ENCODE data around the gene PDGFRA.

Gene PDGFRA

DNA sequence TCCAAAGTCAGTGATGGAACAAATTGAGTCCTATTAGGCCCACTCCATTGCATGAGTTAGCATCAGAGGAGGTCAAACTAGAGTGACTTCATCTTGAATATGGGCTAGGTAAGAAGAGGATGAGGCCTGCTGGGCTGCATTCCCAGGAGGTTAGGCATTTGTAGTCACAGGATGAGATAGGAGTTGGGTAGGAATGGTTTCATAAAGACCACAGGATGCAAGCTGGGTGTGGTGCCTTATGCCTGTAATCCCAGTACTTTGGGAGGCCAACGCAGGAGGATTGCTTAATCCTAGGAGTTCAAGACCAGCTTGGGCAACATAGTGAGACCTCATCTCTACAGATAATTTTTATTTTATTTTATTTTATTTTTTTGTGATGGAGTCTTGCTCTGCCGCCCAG lies 26.8 kb downstream of the PDGFRA start:
- DNase-seq (ENCODE audit: low read depth in 1 of 2, low spot score in 1 of 2): no peak

DNA sequence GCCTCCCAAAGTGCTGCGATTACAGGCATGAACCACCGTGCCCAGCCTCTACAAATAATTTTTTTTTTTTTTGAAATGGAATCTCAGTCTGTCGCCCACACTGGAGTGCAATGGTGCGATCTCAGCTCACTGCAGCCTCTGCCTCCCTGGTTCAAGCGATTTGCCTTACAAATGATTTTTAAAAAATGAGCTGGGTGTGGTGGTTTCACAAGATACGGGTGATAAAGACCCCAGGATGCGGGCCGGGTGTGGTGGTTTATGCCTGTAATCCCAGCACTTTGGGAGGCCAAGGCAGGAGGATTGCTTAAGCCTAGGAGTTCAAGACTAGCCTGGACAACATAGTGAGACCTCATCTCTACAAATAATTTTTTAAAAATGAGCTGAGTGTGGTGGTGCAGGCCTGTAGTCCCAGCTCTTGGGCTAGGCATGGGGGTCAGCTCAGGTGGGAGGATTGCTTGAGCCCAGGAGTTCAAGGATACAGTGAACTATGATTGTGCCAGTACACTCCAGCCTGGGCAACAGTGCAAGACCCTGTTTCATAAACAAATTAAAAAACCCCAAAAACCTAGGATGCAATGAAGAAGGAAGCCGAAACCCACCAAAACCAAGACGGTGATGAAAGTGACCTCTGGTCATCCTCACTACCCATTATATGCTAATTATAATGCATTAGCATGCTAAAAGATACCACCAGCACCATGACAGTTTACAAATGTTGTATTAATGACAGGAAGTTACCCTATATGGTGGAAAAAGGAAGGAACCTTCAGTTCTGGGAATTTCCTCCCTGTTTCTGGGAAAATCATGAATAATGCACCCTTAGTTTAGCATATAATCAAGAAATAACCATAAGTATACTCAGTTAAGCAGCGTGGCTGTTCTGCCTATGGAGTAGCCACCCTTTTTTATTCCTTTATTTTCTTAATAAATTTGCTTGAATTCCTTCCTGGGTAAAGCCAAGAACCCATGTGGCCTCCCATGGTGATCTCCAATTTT lies 27.7 kb downstream of the PDGFRA start:
- no peak for DNase-seq (ENCODE audit: low read depth in 1 of 2, low spot score in 1 of 2)

DNA sequence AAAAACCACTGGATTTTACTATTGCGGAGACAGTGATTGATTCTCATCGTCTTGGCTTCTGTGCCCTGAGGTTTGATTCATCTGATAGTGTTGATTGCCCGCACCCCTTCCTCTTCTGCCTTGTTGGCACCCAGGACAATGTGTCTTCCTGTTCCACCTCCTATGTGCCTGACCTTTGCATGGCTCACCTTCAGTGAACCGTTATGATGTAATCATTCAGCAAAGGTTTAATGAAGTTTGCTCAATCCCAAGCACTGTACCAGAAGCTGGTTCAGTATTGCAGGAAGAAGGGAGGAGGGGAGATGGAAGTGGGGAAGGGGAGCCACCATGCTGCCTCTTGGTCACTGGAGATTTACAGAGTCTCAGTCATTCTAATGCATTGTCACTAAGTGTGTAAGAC lies 36.3 kb downstream of the PDGFRA start:
- no peak for DNase-seq (ENCODE audit: low read depth in 1 of 2, low spot score in 1 of 2)

DNA sequence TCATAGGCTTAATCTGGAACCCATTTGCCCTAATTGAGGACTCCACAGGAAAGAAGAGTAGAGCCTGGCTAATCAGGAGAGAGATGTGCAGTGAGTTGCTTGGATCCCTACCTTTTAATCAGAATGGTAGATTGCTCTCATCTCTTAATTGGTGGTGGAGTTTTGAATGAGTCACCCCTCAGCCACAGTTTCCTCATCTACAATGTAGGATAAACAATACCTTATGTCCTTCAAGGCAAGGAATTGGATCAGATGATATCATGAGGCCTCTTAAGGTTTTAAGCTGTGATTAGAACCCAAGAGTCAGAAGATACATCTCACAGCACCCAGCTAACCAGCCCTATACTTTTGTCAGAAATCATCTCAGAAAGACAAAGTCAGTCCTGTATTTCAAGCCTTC lies 39.1 kb downstream of the PDGFRA start:
- no peak for DNase-seq (ENCODE audit: low read depth in 1 of 2, low spot score in 1 of 2)

DNA sequence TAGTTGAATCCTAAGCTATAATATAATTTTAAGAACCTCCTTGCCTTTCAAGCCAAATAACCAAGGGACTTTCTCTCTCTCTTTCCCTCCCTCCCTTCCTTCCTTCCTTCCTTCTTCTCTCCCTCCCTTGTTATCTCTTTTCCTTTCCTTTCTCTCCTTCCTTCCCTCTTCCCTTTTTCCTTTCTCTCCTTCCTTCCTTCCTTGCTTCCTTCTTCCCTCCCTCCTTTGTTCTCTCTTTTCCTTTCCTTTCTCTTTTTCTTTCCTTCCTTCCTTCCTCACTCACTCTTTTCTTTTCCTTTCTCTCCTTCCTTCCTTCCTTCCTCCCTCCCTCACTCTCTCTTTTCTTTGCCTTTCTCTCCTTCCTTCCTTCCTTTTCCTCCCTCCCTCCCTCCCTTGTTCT lies 42.4 kb downstream of the PDGFRA start:
- DNase-seq (ENCODE audit: low read depth in 1 of 2, low spot score in 1 of 2): no peak

DNA sequence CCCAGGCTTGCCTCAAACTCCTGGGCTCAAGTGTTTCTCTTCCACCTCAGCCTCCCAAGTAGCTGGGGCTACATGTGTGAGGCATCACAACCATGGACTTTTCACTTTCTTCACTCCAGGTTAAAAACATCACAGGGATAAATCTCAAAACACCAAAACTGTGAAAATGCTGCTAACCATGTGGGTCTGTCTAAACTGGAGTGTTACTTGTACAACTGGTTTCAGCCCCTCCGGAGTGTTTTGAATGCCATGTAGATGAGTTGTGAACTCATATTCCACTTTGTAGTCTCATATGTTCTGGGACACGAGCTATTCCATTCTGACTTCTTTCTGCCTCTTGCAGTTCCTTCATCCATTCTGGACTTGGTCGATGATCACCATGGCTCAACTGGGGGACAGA lies 43.0 kb downstream of the PDGFRA start:
- DNase-seq (ENCODE audit: low read depth in 1 of 2, low spot score in 1 of 2): no peak

DNA sequence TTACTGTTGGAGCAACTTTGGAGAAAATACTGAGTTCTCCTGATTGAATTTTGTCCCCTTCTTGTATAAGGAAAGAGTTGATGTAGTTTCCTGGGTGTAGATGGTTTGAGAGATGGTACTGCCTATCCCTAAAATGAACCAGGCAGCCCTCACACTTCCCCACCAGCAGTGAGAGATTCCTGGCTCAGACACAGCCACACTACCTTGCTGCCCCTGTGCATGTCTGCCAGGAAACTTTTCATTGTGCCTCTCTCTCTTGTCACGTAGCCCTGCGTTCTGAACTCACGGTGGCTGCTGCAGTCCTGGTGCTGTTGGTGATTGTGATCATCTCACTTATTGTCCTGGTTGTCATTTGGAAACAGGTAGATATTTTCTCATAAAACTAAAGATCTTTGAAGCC lies 45.2 kb downstream of the PDGFRA start:
- DNase-seq (ENCODE audit: low read depth in 1 of 2, low spot score in 1 of 2): no peak

DNA sequence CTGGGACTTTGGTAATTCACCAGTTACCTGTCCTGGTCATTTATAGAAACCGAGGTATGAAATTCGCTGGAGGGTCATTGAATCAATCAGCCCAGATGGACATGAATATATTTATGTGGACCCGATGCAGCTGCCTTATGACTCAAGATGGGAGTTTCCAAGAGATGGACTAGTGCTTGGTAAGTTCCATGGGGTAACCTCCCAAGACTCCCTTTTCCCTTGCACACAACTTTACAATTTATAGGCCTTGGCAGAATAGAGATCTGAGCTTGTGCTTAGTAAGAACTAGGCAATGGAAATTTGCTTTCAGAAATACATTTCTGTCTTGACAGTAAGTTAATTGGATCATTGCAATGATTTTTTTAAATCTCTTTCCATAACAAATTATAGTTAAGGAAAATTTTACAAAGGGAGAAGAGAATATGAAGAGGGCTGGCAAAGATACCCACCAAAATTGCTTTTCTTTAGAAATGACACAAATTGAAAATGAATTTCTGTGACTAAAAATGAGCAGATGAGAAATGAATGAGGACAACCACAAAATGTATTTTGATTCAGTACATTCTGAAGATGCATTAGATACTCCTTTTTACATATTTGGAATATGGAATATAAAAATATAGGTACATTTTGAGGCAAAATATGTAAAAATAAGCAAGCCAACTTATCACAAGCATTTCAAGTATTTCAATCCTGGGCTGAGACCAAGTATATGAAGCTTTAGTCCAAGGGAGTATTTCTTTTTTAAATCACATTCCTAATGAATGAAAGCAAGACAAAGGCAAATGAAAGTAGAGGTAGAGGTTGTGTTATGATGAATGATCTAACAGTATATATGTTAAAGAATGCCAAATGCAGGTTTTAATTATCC lies 45.9 kb downstream of the PDGFRA start:
- no peak for DNase-seq (ENCODE audit: low read depth in 1 of 2, low spot score in 1 of 2)

DNA sequence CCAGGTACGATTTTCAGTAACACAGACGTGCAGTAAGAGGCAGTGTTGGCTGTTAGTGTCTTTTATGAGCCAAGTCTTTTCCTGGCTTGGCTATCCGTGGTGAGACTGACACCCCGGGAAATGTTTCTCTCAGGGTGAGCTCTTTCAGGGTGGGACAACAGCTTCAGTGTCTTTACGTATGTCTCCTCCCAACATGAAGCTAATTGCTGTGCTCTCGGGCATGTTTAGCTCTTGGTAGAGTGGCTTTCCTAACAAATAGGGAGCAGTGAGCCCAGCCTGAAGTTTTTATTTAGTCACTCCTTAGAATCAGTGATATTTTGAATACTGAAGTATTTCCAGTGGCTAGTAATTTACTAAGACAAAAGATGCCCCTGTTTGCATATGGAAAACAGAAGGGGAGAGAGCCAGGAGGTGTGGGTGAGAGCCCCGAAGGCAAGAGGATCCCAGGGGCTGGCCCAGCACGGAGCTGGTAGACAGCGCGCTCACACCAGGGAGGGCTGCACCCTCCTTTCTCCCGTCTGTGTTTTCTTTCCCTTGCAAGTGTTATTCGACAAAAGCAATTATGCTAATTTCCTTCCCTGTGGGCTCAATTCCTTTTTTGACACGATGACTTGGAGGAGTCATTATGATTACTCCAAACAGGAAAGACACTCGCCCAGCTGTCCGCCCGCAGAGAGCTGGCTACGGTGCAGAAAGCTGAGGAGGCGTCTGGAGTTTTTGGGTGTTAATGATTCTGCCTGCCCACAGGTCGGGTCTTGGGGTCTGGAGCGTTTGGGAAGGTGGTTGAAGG lies 47.7 kb downstream of the PDGFRA start:
- DNase-seq (ENCODE audit: low read depth in 1 of 2, low spot score in 1 of 2): no peak

DNA sequence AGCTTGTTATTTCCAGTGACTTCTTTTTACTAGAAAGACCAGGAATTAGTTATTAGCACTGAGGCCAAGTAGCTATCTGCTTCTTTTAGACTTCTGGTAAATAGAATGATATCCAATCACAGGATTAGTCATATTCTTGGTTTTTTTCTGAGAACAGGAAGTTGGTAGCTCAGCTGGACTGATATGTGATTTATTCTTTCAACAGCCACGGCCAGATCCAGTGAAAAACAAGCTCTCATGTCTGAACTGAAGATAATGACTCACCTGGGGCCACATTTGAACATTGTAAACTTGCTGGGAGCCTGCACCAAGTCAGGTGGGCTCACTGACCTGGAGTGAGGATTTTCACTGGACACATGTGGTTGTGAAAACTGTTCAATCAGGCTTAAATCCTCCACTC lies 48.6 kb downstream of the PDGFRA start:
- no peak for DNase-seq (ENCODE audit: low read depth in 1 of 2, low spot score in 1 of 2)

DNA sequence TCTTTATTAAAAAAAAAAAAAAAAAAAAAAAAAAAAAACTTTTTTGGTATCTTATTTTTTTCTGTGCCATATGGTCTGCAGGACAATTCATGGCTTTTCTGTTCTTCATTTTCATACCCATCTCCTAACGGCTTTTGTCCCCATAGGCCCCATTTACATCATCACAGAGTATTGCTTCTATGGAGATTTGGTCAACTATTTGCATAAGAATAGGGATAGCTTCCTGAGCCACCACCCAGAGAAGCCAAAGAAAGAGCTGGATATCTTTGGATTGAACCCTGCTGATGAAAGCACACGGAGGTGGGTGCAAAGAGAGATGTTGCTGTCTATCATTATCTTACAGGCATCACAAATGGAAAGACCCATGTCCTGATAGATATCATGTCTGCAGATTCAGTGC lies 49.1 kb downstream of the PDGFRA start:
- DNase-seq (ENCODE audit: low read depth in 1 of 2, low spot score in 1 of 2): no peak

DNA sequence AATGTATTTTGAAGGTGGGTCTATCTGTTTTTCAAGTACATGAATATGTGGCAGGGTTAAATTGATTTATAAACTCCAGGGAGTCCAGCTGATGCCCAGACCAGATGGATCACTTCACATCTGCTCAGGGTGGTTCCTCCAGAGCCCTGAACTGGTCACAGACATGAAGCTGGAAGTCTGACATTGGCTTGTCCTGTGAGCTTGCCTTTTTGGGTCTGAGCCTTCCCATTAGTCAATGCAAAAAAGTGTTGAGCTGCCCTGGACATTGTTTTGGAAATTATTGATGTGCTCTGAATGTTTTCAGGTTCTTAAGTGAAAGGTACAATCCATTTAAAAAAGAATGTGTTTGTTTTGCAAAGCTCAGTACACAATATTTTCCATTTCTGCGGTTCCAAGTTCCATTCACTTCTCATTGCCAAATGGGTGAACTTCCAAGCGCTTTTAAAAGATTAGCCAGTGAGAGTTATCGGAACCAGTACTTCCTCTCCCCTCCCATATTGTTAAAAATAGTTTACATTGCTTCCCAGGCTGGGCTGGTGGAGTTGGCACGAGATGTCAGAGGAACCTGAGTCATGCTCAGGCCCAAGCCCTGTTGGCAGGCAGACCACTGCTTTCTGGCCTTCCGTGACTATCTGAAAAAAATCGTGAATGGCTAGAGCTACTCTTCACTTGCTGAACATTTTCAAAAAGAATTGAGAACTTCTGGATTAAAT lies 52.1 kb downstream of the PDGFRA start:
- no peak for DNase-seq (ENCODE audit: low read depth in 1 of 2, low spot score in 1 of 2)

DNA sequence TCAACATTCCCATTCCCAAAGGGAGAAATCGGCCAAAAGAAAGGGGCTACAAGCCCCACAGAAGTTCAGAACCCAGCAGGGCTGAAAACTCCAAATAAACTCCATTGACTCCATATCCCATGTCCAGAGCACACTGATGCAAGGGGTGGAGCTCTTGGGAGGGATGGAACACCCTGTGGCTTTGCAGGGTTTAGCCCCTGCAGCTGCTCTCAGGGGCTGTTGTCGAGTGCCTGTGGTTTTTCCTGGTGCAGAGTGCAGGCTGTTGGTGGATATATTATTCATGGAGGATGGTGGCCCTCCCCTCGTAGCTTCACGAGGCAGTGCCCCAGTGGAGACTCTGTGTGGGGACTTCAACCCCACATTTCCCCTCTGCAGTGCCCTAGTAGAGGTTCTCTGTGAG lies 53.7 kb downstream of the PDGFRA start:
- DNase-seq (ENCODE audit: low read depth in 1 of 2, low spot score in 1 of 2): no peak

DNA sequence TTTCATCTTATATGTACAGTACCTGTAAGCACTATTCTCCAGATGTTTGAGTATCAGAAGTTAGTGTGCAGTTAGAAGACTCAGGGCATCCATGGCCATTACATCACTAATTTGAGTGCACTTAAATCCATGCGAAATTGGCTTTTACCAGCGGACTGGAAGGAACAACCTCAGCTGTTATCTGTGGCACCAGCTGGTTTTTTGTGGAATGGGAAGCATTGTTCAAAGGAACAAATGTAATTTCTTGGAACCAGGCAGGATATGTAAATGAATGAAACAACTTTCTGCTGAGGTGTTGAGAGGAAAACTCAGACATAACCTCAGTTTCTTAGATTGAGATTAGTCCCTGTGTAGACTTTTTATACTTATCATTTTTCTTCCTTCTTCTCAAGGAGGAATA lies 60.2 kb downstream of the PDGFRA start:
- no peak for DNase-seq (ENCODE audit: low read depth in 1 of 2, low spot score in 1 of 2)

DNA sequence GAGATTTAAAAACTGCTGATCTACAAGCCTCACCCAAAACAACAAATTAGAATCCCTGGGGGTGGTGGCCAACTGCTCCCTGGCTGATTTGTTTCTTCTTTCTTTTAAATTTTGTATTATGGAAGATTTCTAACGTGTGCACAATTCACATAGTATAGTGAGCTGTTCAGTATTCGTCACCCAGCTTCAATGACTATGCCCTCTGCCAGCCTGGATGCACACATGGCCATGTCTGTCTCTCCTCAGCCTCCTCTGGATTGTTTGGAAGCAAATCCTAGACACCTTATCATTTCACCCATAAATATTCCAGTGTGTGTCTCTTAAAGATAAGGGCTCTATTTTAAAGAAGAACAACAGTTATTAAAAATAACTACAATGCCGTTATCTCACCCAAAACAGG lies 61.9 kb downstream of the PDGFRA start:
- no peak for DNase-seq (ENCODE audit: low read depth in 1 of 2, low spot score in 1 of 2)

DNA sequence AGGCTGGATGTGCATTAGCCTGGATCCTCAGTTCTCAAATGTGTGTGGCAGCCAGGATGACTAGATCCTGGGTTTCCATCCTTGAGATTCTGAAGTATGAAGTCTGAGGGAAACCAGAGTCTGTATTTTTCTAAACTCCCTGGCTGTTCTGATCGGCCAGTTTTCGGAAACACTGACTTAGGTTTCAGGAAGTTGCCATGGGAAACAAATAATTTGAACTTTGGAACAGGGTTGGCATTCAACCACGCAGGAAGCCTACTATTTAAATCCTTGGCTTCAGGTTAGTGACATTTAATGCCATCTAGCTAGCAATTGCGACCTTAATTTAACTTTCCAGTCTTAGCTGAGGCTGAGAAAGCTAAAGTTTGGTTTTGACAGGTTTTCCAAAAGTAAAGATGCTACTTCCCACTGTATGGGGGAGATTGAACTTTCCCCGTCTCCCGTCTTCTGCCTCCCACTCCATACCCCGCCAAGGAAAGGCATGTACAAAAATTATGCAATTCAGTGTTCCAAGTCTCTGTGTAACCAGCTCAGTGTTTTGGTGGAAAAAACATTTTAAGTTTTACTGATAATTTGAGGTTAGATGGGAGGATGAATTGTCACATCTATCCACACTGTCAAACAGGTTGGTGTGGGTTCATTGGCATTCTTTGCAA lies 67.6 kb downstream of the PDGFRA start:
- DNase-seq (ENCODE audit: low read depth in 1 of 2, low spot score in 1 of 2): no peak

DNA sequence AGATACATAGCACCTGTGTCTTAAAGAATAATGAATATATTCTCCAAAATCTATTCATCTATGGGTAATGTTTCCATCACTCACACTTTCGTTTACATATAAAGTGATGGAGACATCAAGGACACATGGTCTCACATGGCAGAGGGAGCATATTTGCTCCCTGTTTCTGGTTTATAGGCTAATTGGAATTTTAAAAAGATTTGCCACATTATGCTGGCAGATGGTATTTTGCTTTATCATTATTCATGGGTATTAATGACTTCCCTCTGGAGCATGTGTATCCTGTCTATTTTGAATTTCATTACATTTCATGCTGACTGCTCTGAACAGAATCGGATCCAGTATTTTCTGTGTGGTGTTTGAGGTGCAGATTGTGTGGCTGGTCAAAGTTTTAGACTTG lies 79.0 kb downstream of the PDGFRA start:
- no peak for DNase-seq (ENCODE audit: low read depth in 1 of 2, low spot score in 1 of 2)

DNA sequence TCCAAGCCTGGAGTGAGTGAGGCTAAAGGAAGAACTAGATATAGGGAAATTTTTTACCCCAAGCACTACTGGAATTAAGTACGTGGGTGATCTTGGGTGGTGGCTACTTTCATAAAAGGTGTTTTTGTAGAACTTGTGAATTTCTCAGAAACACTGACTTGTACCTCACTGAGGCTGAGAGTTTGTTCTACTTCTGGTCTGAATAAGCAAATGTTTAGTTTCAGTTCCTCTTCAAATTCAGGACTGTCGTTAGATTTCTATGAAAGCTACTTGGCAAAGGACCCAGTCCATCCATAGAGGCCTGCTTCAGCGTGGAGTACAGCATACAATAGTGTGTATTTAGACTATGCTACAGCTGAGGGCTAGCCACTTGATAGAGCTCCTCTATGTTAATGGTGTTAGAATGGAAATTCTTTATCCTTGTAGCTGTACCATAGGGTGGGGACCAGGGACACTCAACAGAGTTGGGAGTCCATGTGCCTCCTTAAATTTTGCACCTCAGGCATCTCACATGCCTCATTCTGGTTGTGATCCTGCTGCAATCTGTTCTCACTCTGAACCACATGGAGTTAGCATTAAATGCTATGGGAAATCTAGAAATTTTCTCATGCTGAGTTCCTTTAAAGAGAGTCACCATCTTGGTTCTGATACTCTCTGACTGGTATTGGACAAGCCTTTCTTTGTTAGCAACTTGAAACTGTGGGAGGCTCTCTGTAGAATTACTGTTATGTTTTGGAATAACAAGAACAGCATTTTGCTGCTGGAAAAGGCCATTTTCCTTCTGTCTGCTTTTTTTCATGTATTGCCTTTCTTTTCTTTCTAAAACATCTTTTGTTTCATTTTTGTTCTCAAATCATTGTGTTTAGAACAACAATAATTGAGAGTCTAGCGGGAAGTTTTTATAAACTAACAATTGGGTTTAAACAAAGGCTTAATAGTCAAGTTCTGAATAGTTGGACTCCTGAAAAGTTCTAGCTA lies 86.8 kb downstream of the PDGFRA start:
- DNase-seq (ENCODE audit: low read depth in 1 of 2, low spot score in 1 of 2): no peak

DNA sequence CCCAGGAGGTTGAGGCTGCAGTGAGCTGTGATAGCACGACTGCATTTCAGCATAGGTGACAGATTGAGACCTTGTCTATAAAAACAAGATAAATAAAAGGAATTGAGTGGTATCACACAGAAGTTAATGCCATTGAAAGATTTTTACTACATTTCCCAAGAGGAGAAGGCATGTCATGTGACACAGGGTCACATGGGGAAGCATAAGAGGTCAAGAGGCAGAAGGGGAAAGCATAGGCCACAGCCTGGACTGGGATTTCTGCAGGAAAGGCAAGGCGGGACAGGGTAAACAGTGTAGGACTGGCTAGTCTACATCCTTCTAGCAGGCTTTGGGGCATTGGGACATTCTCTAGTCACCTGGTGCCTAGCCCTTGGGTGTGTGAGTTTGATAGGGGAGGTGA lies 88.6 kb downstream of the PDGFRA start:
- DNase-seq (ENCODE audit: low read depth in 1 of 2, low spot score in 1 of 2): no peak
